Fibroblast of lung (primary cell): ENCODE measurements around the gene MAP3K7CL. TPM values are rescaled to one million over a fixed set of nuclear protein-coding genes. Genes with fewer than 3 reads are reported as not detected.

Experiments
- DNase-seq, 2 donors: peaks; one replicate each; pipeline versions ENCODE4 v3.0.0 to v3.0.0-alpha.2; 2010; ENCODE audit warnings: low read depth in 2 of 2
- H2AFZ ChIP-seq: 2 replicates; pipeline ENCODE4 v1.5.1; 2012; ENCODE audit warnings: low read length, control low read depth, inconsistent platforms
- H3K27ac ChIP-seq: 2 replicates; pipeline ENCODE4 v1.5.1; 2011; ENCODE audit warnings: low read length, control low read depth; ENCODE audit not compliant: insufficient read depth
- H3K27me3 ChIP-seq: 2 replicates; pipeline ENCODE4 v1.5.1; 2011; ENCODE audit warnings: mild to moderate bottlenecking, low read length; ENCODE audit not compliant: control insufficient read depth, insufficient read depth
- H3K36me3 ChIP-seq: 2 replicates; pipeline ENCODE4 v1.5.1; 2011; ENCODE audit warnings: low read length; ENCODE audit not compliant: control insufficient read depth, insufficient read depth
- H3K4me1 ChIP-seq: 2 replicates; pipeline ENCODE4 v1.5.1; 2011; ENCODE audit warnings: low read length; ENCODE audit not compliant: control insufficient read depth, insufficient read depth; ENCODE audit errors: extremely low read depth
- H3K4me2 ChIP-seq: 2 replicates; pipeline ENCODE4 v1.5.1; 2011; ENCODE audit warnings: low read length, control low read depth; ENCODE audit not compliant: insufficient read depth; ENCODE audit errors: extremely low read depth
- H3K4me3 ChIP-seq, 4 experiments: fragments of 200-600 bp in 1 of 4; sonication (generic) in 1 of 4; replicated peaks in 1 of 4; 2 replicates each; pipeline ENCODE4 v1.5.1; 2011 to 2016; ENCODE audit warnings: low read length in 4 of 4, low read depth in 3 of 4, mild to moderate bottlenecking in 3 of 4, control low read depth in 2 of 4, inconsistent platforms in 1 of 4, mixed read lengths in 1 of 4; ENCODE audit not compliant: insufficient read depth in 1 of 4; ENCODE audit errors: control extremely low read depth in 1 of 4
- H3K79me2 ChIP-seq: 2 replicates; pipeline ENCODE4 v1.5.1; 2012; ENCODE audit warnings: mild to moderate bottlenecking, low read length, inconsistent platforms; ENCODE audit not compliant: control insufficient read depth, insufficient read depth
- H3K9ac ChIP-seq: 2 replicates; pipeline ENCODE4 v1.5.1; 2011; ENCODE audit warnings: mild to moderate bottlenecking, low read length, control low read depth; ENCODE audit not compliant: insufficient read depth
- H3K9me3 ChIP-seq: 2 replicates; pipeline ENCODE4 v1.5.1; 2012; ENCODE audit warnings: low read depth, low read length; ENCODE audit not compliant: control insufficient read depth, insufficient read depth
- H4K20me1 ChIP-seq: 2 replicates; pipeline ENCODE4 v1.5.1; 2011; ENCODE audit warnings: low read length; ENCODE audit not compliant: control insufficient read depth, insufficient read depth; ENCODE audit errors: extremely low read depth
- EZH2 ChIP-seq: IDR thresholded peaks from 2 replicates; pipeline ENCODE4 v1.5.1; 2012; ENCODE audit warnings: low read length, control low read depth, mild to moderate bottlenecking; ENCODE audit errors: missing control alignments
- polyA plus RNA-seq, 2 donors: library from polyadenylated mRNA; depleted of rRNA in 1 of 2; stranded (reverse) in 1 of 2; unstranded in 1 of 2; fragments of >200 nt; gene quantifications; 2 replicates each; pipeline ENCODE4 v1.2.1, GENCODE V29; 2011 to 2012; ENCODE audit warnings: missing spikeins in 1 of 2
- total RNA-seq: library from RNA; depleted of rRNA; stranded (reverse); fragments of >200 nt; gene quantifications from 2 replicates; pipeline ENCODE4 v1.2.1, GENCODE V29; 2014
- TF ChIP-seq, protein P1 (sequence below), 2 donors: IDR thresholded peaks in 1 of 2; conservative IDR thresholded peaks in 1 of 2; 1 replicate in 1 of 2; 2 replicates in 1 of 2; pipeline ENCODE4 v1.5.1; 2011 to 2012; ENCODE audit warnings: low read length in 2 of 2, control low read depth in 1 of 2, inconsistent platforms in 1 of 2, low read depth in 1 of 2, mild to moderate bottlenecking in 1 of 2

The MAP3K7CL gene
- total and polyA plus RNA-seq, 2 donors (not counting 1 experiment from before 2014, with no cell fraction given) = 58.3 to 176 TPM

DNA sequence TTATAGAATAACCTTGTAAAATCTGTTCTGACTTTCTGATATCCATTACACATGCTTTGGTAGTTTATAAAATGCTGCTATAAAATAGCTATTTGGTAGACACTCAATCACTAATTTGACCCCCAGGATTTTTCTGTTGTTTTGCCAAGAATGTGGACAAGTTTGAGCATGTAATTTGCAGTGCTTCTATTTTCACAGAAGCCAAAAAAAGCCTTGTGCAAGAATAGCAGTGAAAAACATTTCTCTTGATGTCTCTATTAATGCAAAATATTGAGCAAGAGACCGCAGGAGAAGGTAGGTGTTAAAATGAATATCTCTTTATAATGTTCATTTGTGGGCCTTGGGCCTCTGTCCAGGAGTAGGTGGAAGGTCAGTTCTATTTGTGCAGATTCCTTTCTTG lies 22.5 kb downstream of the MAP3K7CL start:
- no peaks in the 10 kb centered on the region for H3K79me2 ChIP-seq
- H4K20me1 ChIP-seq = no peaks in the 10 kb centered on the region
- H3K36me3 ChIP-seq = no peaks in the 10 kb centered on the region
- H3K9me3 ChIP-seq = no peaks in the 10 kb centered on the region
- no peak overlapping the region for H3K27ac ChIP-seq
- TF ChIP-seq EZH2 = no peak
- TF ChIP-seq, protein P1, sequence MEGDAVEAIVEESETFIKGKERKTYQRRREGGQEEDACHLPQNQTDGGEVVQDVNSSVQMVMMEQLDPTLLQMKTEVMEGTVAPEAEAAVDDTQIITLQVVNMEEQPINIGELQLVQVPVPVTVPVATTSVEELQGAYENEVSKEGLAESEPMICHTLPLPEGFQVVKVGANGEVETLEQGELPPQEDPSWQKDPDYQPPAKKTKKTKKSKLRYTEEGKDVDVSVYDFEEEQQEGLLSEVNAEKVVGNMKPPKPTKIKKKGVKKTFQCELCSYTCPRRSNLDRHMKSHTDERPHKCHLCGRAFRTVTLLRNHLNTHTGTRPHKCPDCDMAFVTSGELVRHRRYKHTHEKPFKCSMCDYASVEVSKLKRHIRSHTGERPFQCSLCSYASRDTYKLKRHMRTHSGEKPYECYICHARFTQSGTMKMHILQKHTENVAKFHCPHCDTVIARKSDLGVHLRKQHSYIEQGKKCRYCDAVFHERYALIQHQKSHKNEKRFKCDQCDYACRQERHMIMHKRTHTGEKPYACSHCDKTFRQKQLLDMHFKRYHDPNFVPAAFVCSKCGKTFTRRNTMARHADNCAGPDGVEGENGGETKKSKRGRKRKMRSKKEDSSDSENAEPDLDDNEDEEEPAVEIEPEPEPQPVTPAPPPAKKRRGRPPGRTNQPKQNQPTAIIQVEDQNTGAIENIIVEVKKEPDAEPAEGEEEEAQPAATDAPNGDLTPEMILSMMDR (conservative IDR thresholded peaks at IDR 0.05 in 1 of 2, IDR thresholded peaks at IDR 0.05 in 1 of 2; ENCODE audit: low read depth in 1 of 2, low read length in 2 of 2) = no peak
- peaks cover 19% of the 10 kb centered on the region for H3K4me1 ChIP-seq
- H3K9ac ChIP-seq = no peak overlapping the region
- H3K27me3 ChIP-seq = no peaks in the 10 kb centered on the region
- no peak overlapping the region for H3K4me3 ChIP-seq
- no peak overlapping the region for H2AFZ ChIP-seq
- no peak overlapping the region for H3K4me2 ChIP-seq
- DNase-seq = peak; percentile 37 to 62

DNA sequence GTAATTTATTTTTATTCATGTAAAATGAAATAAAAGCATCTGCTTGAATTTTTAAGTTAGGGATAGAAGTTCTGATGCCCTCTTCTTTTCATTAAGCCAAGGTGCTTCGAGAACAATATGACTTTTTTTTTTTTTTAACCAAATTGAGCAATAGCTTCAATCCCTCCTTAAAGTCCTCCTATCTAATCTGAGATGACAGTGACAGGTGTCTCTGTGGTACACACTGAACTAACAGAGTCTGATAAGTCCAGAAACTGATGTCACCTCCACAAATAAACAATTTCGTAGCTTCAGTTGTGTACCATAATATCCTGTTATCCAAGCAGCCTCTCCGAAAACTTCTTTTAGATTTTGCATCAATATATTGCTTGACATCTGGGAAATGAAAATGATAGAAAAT lies 23.8 kb downstream of the MAP3K7CL start:
- no peak overlapping the region for H3K27ac ChIP-seq
- no peaks in the 10 kb centered on the region for H3K27me3 ChIP-seq
- TF ChIP-seq, protein P1 (conservative IDR thresholded peaks at IDR 0.05 in 1 of 2, IDR thresholded peaks at IDR 0.05 in 1 of 2; ENCODE audit: low read depth in 1 of 2, low read length in 2 of 2) = no peak
- TF ChIP-seq EZH2 = no peak
- H4K20me1 ChIP-seq = no peaks in the 10 kb centered on the region
- H2AFZ ChIP-seq = no peak overlapping the region
- H3K9me3 ChIP-seq = no peaks in the 10 kb centered on the region
- H3K4me2 ChIP-seq = no peak overlapping the region
- H3K36me3 ChIP-seq = no peaks in the 10 kb centered on the region
- DNase-seq = no peak
- peaks cover 9% of the 10 kb centered on the region for H3K4me1 ChIP-seq
- no peak overlapping the region for H3K9ac ChIP-seq
- no peak overlapping the region for H3K4me3 ChIP-seq
- H3K79me2 ChIP-seq = no peaks in the 10 kb centered on the region

DNA sequence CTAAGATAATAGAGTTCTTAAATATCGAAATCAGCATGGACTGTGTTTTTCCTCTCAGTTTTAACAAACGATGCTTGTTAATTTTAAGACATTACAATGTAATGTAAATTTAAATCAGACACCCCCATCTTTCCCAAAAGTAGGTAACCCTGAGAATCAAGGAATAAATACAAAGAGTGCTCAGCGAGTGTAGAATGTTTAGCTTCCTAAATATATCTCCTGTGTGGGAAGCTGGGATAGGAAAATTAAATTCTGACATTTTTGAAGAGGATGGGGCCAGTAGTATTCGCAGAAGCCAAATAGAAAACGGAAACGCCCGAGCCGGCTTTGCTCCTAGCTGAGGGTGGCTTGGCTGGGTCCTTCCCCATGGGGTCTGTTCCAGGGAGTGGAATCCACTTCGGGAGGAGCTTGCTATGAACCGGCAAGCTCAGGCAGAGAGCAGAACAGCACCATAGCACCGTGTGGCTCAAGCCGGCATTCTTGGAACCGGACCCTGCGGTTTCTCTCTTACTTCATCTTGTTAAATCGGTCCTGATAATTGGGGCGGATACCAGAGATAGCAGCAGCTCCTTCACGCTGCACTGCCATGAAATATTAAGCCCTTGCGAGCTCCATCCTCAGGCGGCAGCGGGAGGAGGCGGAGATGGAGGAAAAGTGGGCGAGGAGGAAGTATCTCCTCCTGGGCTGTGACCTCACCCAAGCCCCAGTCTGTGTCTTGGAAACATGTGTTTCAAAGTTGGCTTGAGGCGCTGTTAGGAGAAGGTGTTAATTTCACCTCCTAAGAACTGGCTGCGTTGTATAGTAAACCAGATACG lies 24.9 kb downstream of the MAP3K7CL start:
- DNase-seq = peak; percentile 79 to 95
- peak overlapping the region; percentile 1 for H2AFZ ChIP-seq
- H3K36me3 ChIP-seq = no peaks in the 10 kb centered on the region
- H3K4me2 ChIP-seq = peak overlapping the region; percentile 77
- peak overlapping the region; percentile 0 to 36 (median 24) for H3K4me3 ChIP-seq
- peak overlapping the region; percentile 69 for H3K27ac ChIP-seq
- no peak overlapping the region for H3K9ac ChIP-seq
- no peaks in the 10 kb centered on the region for H3K27me3 ChIP-seq
- no peaks in the 10 kb centered on the region for H3K79me2 ChIP-seq
- no peaks in the 10 kb centered on the region for H3K9me3 ChIP-seq
- H3K4me1 ChIP-seq = peaks cover 3% of the 10 kb centered on the region
- no peaks in the 10 kb centered on the region for H4K20me1 ChIP-seq
- TF ChIP-seq EZH2 = no peak
- TF ChIP-seq, protein P1 (conservative IDR thresholded peaks at IDR 0.05 in 1 of 2, IDR thresholded peaks at IDR 0.05 in 1 of 2; ENCODE audit: low read depth in 1 of 2, low read length in 2 of 2) = no peak
